ENCODE results near the gene MVB12B. TPM values are rescaled to one million over a fixed set of nuclear protein-coding genes. Genes with fewer than 3 reads are reported as not detected.
A peak's percentile ranks its signal among the peaks of the same experiment; 100 is the strongest.
"Not testable (repeated sequence)": the region's sequence is repeated elsewhere in the genome, so short reads cannot be mapped to it uniquely, and the experiment has no call there.

Gene MVB12B
- total RNA-seq, 1 donor from 2014 or later, result 47.5 TPM

DNA sequence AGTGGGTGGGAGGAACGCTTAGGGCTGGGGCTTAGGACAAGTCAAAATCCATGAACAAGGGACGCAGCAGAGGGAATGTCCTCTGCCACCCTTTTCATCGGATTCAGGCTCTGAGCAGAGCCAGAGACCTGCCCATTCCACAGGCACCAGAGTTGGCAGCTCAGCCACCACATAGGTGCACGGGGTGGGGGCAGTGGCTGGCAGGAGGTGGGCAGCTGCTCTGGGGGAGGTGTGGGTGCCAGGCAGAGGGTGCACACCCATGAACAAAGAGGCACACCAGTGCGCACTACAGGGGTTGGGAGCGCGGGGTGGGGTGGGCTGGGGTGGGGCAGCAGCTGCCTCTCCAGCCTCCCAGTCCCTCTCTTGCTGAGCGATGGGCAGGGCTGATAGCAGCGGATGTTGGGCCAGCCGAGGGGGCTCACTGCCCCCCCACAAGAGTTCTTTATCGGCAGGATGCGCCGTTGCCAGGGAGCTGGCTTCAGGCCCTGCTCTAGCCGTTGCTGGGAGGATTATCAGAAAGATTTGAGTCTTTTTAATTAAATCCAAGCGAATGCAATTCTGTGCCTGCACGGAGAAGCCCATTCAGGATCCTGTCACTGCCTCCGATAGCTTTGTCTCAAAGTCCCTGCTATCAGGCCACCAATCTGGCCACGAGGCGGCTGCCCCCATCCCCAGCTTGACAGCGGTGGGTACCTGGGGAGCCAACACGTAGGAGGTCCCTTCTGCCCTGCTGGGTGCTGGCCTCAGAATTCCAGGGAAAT, 222.8 kb downstream of the MVB12B start:
- Histone ChIP-seq H3K27me3 (no peaks in the 10 kb centered on the region), H3K4me1 (no peaks in the 10 kb centered on the region), H3K36me3 (no peaks in the 10 kb centered on the region), H3K27ac (no peak overlapping the region), H3K9me3 (no peaks in the 10 kb centered on the region), H3K4me3 (no peak overlapping the region)
- no peak for TF ChIP-seq CTCF (IDR thresholded peaks at IDR 0.05)
- peak; percentile 51 for DNase-seq
- intact Hi-C loops (cut with DNase I), result no loop called here
- no peak for ATAC-seq

DNA sequence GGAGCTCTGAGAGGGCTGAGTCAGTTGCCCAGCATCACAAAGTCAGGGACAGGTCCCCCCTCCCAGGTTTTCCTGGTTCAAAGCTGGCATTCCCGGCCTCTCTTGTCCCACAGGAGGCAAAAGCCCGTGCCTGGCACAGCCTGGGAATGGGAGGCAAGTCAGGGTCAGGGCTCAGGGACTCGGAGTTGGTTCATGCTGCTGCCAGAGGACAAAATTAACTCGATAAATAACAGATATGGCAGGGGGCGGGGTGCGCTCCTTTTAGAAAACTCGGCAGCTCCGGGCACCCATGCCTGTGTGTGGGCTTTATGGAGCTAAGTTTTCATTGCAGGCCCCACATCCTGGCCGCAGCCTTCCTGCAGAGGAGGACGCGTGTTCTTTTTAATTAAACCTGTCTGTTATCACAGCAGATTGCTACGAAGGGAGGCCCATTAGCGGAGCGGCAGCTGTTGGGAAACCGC, 224.3 kb downstream of the MVB12B start:
- H3K9me3 ChIP-seq, result no peaks in the 10 kb centered on the region
- TF ChIP-seq CTCF (IDR thresholded peaks at IDR 0.05), result no peak
- DNase-seq (peak; percentile 49), ATAC-seq (no peak)
- H3K27ac ChIP-seq, result no peak overlapping the region
- no peaks in the 10 kb centered on the region for H3K36me3 ChIP-seq
- intact Hi-C loops (cut with DNase I), result no loop called here
- no peak overlapping the region for H3K4me3 ChIP-seq
- no peaks in the 10 kb centered on the region for H3K4me1 ChIP-seq
- H3K27me3 ChIP-seq, result no peaks in the 10 kb centered on the region

- DNase-seq (no peak), ATAC-seq (no peak)
- intact Hi-C loops (cut with DNase I), result no loop called here
- no peaks in the 10 kb centered on the region for H3K4me1 ChIP-seq
- no peak for TF ChIP-seq CTCF (IDR thresholded peaks at IDR 0.05)
- H3K4me3 ChIP-seq, result no peak overlapping the region
- H3K27ac ChIP-seq, result no peak overlapping the region
- H3K27me3 ChIP-seq, result no peaks in the 10 kb centered on the region
- H3K9me3 ChIP-seq, result no peaks in the 10 kb centered on the region
- H3K36me3 ChIP-seq, result no peaks in the 10 kb centered on the region
Observed at GRCh38 chr9:126551812-126552211, 225.2 kb downstream of the MVB12B start.

DNA sequence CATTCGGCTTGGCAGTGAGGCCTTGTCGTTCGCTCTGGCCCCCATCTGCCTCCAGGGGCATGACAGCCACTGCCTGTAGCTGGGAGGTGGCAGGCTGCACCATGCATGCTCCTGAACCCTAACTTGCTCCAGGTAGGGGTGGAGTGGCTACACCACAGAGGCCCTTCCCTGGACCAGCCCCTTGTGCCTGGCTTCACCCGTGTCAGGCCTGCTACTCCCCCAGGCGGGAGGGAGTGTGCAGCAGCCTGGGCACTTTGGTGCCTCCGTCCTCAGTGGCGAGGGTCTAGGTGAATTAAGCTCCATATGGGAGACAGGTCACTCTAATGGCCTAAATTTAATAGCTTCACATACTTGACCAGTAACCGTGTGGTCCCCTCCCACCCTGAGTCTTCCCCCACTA, 227.7 kb downstream of the MVB12B start:
- Histone ChIP-seq H3K36me3 (no peaks in the 10 kb centered on the region), H3K4me1 (no peaks in the 10 kb centered on the region), H3K27ac (no peak overlapping the region), H3K9me3 (no peaks in the 10 kb centered on the region), H3K27me3 (no peaks in the 10 kb centered on the region), H3K4me3 (no peak overlapping the region)
- intact Hi-C loops (cut with DNase I), result no loop called here
- ATAC-seq (no peak), DNase-seq (peak; percentile 56)
- TF ChIP-seq CTCF (IDR thresholded peaks at IDR 0.05), result no peak

DNA sequence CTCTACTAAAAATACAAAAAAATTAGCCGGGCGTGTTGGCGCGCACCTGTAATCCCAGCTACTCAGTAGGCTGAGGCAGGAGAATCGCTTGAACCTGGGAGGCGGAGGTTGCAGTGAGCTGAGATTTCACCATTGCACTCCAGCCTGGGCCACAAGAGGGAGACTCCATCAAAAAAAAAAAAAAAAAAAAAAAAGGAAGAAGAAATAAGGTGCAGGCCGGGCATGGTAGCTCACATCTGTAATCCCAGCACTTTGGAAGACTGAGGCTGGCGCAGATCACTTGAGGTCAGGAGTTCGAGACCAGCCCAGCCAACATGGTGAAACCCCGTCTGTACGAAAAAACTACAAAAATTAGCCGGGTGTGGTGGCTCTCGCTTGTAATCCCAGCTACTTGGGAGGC, 228.8 kb downstream of the MVB12B start:
- not testable (repeated sequence) for H3K36me3 ChIP-seq, DNase-seq, H3K4me1 ChIP-seq, H3K27ac ChIP-seq, H3K4me3 ChIP-seq, H3K27me3 ChIP-seq, H3K9me3 ChIP-seq, ATAC-seq
- intact Hi-C loops (cut with DNase I), result loop anchor here (5.0 kb wide), 1 partner anchor 53 kb away; no protein-coding TSS in a partner anchor
- TF ChIP-seq CTCF (IDR thresholded peaks at IDR 0.05), result peak; percentile 21
